Neural cell (in vitro differentiated cells): ENCODE measurements around the gene FHIT. TPM values are rescaled to one million over a fixed set of nuclear protein-coding genes. Genes with fewer than 3 reads are reported as not detected.

Experiments used
- H2AFZ ChIP-seq: fragments of 200-600, 300-800 bp; sonication (generic), shearing (Covaris generic); 2 replicates; pipeline ENCODE4 v1.6.0; 2014; ENCODE audit warnings: low read depth, mild to moderate bottlenecking, antibody characterized with exemption, low read length, moderate library complexity
- H3F3A ChIP-seq: fragments of 200-600 bp; shearing (Covaris generic); 2 replicates; pipeline ENCODE4 v1.6.1; 2016; ENCODE audit warnings: mild to moderate bottlenecking, moderate library complexity, mixed read lengths, antibody characterized with exemption, low read length; ENCODE audit not compliant: insufficient read depth, poor library complexity, severe bottlenecking
- H3K27ac ChIP-seq: fragments of 200-600, 300-800 bp; sonication (generic), shearing (Covaris generic); 2 replicates; pipeline ENCODE4 v1.5.1; 2014; ENCODE audit warnings: mild to moderate bottlenecking, low read length, moderate library complexity
- H3K27me3 ChIP-seq: fragments of 300-800, 200-600 bp; sonication (generic), shearing (Covaris generic); 2 replicates; pipeline ENCODE4 v1.6.0; 2014; ENCODE audit warnings: mild to moderate bottlenecking, low read depth, low read length, moderate library complexity; ENCODE audit not compliant: insufficient read depth
- H3K36me3 ChIP-seq: fragments of 300-800, 200-600 bp; sonication (generic), shearing (Covaris generic); 2 replicates; pipeline ENCODE4 v1.5.1; 2014; ENCODE audit warnings: mild to moderate bottlenecking, antibody characterized with exemption, low read length, moderate library complexity; ENCODE audit not compliant: insufficient read depth
- H3K4me2 ChIP-seq: fragments of 300-800, 200-600 bp; sonication (generic), shearing (Covaris generic); 2 replicates; pipeline ENCODE4 v1.6.0; 2014; ENCODE audit warnings: mild to moderate bottlenecking, low read length
- H3K4me3 ChIP-seq: fragments of 300-800, 200-600 bp; sonication (generic), shearing (Covaris generic); 2 replicates; pipeline ENCODE4 v1.5.1; 2014; ENCODE audit warnings: mild to moderate bottlenecking, low read length, moderate library complexity
- H3K79me2 ChIP-seq: fragments of 200-600 bp; shearing (Covaris generic); replicated peaks from 2 replicates; pipeline ENCODE4 v1.6.0; 2014; ENCODE audit warnings: mild to moderate bottlenecking, low read length, moderate library complexity; ENCODE audit not compliant: insufficient read depth
- H3K9ac ChIP-seq: fragments of 300-800, 200-600 bp; sonication (generic), shearing (Covaris generic); 2 replicates; pipeline ENCODE4 v1.6.1; 2016; ENCODE audit warnings: mild to moderate bottlenecking, low read length, mixed read lengths
- H3K9me2 ChIP-seq: fragments of 200-600 bp; shearing (Covaris generic); 2 replicates; pipeline ENCODE4 v1.6.1; 2016; ENCODE audit warnings: mild to moderate bottlenecking, low read length, mixed read lengths; ENCODE audit not compliant: insufficient read depth
- H3K9me3 ChIP-seq: fragments of 200-600, 300-800 bp; sonication (generic), shearing (Covaris generic); 2 replicates; pipeline ENCODE4 v1.6.1; 2016; ENCODE audit warnings: mild to moderate bottlenecking, mixed run types, low read length, moderate library complexity, mixed read lengths
- H4K20me1 ChIP-seq: fragments of 200-600 bp; shearing (Covaris generic); 2 replicates; pipeline ENCODE4 v1.6.1; 2016; ENCODE audit warnings: mild to moderate bottlenecking, mixed run types; ENCODE audit not compliant: insufficient read depth
- EP300 ChIP-seq: fragments of 450-650 bp; conservative IDR thresholded peaks from 2 replicates; pipeline ENCODE4 v1.6.1; 2014; ENCODE audit warnings: antibody characterized with exemption, mild to moderate bottlenecking, moderate library complexity; ENCODE audit not compliant: poor library complexity, severe bottlenecking
- EZH2 ChIP-seq: fragments of 200-600, 300-800 bp; shearing (Covaris generic), sonication (generic); IDR thresholded peaks from 2 replicates; pipeline ENCODE4 v1.6.1; 2014; ENCODE audit warnings: antibody characterized with exemption, low read length, borderline replicate concordance, mild to moderate bottlenecking; ENCODE audit not compliant: insufficient read depth, poor library complexity, severe bottlenecking
- MXI1 ChIP-seq: fragments of 450-650 bp; conservative IDR thresholded peaks from 2 replicates; pipeline ENCODE4 v1.6.1; 2014; ENCODE audit warnings: antibody characterized with exemption, mild to moderate bottlenecking; ENCODE audit not compliant: poor library complexity, severe bottlenecking
- POLR2AphosphoS5 ChIP-seq: IDR thresholded peaks from 2 replicates; pipeline ENCODE4 v1.6.1; 2012
- RAD21 ChIP-seq: fragments of 450-650 bp; conservative IDR thresholded peaks from 2 replicates; pipeline ENCODE4 v1.6.1; 2014; ENCODE audit warnings: antibody characterized with exemption, mild to moderate bottlenecking, moderate library complexity
- SMC3 ChIP-seq: fragments of 450-650 bp; conservative IDR thresholded peaks from 2 replicates; pipeline ENCODE4 v1.6.1; 2014; ENCODE audit warnings: antibody characterized with exemption, mild to moderate bottlenecking, moderate library complexity; ENCODE audit not compliant: poor library complexity
- TAF1 ChIP-seq: IDR thresholded peaks from 2 replicates; pipeline ENCODE4 v1.6.1; 2012; ENCODE audit warnings: low read depth
- polyA plus RNA-seq: library from polyadenylated mRNA; depleted of rRNA; stranded (reverse); fragments of >200 nt; gene quantifications from 2 replicates; pipeline ENCODE4 v1.2.3, GENCODE V29; 2014
- TF ChIP-seq, protein P1 (sequence below): fragments of 450-650 bp; IDR thresholded peaks from 2 replicates; pipeline ENCODE4 v1.5.1; 2014; ENCODE audit warnings: antibody characterized with exemption, mild to moderate bottlenecking, moderate library complexity; ENCODE audit not compliant: poor library complexity, severe bottlenecking
- TF ChIP-seq, protein P2 (sequence below): IDR thresholded peaks from 2 replicates; pipeline ENCODE4 v1.6.1; 2012; ENCODE audit warnings: borderline replicate concordance

The FHIT gene
- polyA plus RNA-seq, 1 donor from 2014 or later: not detected

DNA sequence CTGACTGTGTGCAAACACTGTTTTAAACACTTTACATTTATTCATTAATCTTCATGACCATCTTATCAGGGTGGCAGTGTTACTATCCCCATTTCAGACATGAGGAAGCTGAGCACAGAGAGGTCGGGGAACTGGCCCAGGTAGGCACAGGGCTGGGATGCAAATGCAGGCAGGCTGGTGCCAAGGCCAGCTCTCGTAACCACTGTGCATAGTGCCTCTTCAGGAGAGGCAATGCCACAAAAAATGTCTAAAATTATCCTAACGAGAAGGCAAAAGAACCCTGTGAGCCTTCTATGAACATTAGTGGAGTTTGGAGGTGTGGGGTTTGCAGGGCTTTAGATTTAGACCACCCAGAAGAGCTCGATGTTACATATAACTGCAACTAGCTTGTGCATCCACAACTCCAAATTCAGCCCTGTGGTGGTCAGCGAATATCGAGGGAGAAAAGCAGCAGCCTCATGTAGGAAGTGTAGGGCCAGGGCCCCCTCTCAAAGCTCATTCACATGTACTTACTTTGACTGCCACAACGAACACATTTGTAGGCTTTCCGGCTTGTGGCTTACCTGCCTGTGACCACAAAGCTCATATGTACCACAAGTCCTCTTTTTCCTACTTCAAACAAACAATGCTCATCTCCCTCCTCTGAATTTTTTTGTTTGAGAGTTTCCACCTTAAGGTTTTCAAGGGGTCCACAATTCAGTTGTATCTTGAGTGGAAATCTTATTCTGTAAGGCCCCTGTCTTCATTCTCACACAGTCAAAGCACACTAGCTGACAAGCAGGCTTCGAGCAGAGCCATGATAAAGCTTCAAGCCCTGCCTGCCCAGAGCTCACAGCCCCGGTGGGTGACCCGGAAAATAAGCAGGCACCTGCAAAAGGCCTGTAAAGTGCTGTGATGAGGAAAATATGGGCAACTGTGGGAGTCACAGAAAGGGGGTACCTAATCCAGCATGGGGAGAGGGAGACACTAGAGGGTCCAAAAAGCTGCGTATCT lies 1478.5 kb downstream of the FHIT start:
- no peaks in the 10 kb centered on the region for H3K79me2 ChIP-seq
- no peak overlapping the region for H3K27ac ChIP-seq
- no peak overlapping the region for H3K4me2 ChIP-seq
- H3K36me3 ChIP-seq: no peaks in the 10 kb centered on the region
- no peak overlapping the region for H2AFZ ChIP-seq
- no peaks in the 10 kb centered on the region for H3K9me2 ChIP-seq
- TF ChIP-seq EP300 (no peak), TAF1 (no peak), MXI1 (no peak), SMC3 (no peak), RAD21 (no peak), EZH2 (no peak), POLR2AphosphoS5 (no peak)
- TF ChIP-seq, protein P1, sequence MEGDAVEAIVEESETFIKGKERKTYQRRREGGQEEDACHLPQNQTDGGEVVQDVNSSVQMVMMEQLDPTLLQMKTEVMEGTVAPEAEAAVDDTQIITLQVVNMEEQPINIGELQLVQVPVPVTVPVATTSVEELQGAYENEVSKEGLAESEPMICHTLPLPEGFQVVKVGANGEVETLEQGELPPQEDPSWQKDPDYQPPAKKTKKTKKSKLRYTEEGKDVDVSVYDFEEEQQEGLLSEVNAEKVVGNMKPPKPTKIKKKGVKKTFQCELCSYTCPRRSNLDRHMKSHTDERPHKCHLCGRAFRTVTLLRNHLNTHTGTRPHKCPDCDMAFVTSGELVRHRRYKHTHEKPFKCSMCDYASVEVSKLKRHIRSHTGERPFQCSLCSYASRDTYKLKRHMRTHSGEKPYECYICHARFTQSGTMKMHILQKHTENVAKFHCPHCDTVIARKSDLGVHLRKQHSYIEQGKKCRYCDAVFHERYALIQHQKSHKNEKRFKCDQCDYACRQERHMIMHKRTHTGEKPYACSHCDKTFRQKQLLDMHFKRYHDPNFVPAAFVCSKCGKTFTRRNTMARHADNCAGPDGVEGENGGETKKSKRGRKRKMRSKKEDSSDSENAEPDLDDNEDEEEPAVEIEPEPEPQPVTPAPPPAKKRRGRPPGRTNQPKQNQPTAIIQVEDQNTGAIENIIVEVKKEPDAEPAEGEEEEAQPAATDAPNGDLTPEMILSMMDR: no peak
- TF ChIP-seq, protein P2, sequence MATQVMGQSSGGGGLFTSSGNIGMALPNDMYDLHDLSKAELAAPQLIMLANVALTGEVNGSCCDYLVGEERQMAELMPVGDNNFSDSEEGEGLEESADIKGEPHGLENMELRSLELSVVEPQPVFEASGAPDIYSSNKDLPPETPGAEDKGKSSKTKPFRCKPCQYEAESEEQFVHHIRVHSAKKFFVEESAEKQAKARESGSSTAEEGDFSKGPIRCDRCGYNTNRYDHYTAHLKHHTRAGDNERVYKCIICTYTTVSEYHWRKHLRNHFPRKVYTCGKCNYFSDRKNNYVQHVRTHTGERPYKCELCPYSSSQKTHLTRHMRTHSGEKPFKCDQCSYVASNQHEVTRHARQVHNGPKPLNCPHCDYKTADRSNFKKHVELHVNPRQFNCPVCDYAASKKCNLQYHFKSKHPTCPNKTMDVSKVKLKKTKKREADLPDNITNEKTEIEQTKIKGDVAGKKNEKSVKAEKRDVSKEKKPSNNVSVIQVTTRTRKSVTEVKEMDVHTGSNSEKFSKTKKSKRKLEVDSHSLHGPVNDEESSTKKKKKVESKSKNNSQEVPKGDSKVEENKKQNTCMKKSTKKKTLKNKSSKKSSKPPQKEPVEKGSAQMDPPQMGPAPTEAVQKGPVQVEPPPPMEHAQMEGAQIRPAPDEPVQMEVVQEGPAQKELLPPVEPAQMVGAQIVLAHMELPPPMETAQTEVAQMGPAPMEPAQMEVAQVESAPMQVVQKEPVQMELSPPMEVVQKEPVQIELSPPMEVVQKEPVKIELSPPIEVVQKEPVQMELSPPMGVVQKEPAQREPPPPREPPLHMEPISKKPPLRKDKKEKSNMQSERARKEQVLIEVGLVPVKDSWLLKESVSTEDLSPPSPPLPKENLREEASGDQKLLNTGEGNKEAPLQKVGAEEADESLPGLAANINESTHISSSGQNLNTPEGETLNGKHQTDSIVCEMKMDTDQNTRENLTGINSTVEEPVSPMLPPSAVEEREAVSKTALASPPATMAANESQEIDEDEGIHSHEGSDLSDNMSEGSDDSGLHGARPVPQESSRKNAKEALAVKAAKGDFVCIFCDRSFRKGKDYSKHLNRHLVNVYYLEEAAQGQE: no peak
- H3F3A ChIP-seq: no peaks in the 10 kb centered on the region
- no peaks in the 10 kb centered on the region for H3K27me3 ChIP-seq
- H4K20me1 ChIP-seq: no peaks in the 10 kb centered on the region
- no peak overlapping the region for H3K9ac ChIP-seq
- no peak overlapping the region for H3K4me3 ChIP-seq
- no peaks in the 10 kb centered on the region for H3K9me3 ChIP-seq

DNA sequence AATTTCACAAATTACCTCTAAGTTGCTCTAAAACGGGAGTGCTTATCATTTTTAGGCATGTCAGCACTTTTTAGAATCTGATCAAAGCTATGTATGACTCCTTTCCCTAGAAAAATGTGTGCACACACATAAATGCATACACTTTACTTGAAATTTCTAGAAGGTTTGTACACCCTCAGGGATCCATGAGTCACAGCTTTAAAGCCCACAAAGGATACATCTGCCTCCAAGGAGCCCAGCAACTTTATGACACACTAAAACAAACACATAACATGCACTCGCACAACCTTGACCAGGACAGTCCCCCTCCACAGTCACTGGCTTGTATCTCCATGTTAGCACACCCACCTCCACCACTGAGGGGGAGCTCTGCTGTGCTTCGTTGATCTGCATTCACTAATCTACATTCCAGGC lies 1479.5 kb downstream of the FHIT start:
- no peak overlapping the region for H2AFZ ChIP-seq
- H3K4me3 ChIP-seq: no peak overlapping the region
- H3K4me2 ChIP-seq: no peak overlapping the region
- no peaks in the 10 kb centered on the region for H3K79me2 ChIP-seq
- no peaks in the 10 kb centered on the region for H4K20me1 ChIP-seq
- no peaks in the 10 kb centered on the region for H3K36me3 ChIP-seq
- TF ChIP-seq MXI1 (no peak), POLR2AphosphoS5 (no peak), RAD21 (no peak), TAF1 (no peak), EP300 (no peak), SMC3 (no peak), EZH2 (no peak)
- TF ChIP-seq, protein P1: no peak
- TF ChIP-seq, protein P2: no peak
- H3K9me3 ChIP-seq: no peaks in the 10 kb centered on the region
- no peak overlapping the region for H3K9ac ChIP-seq
- no peak overlapping the region for H3K27ac ChIP-seq
- H3K27me3 ChIP-seq: no peaks in the 10 kb centered on the region
- no peaks in the 10 kb centered on the region for H3F3A ChIP-seq
- no peaks in the 10 kb centered on the region for H3K9me2 ChIP-seq
